ENCODE measurements around the gene LRP2. TPM values are rescaled to one million over a fixed set of nuclear protein-coding genes. Genes with fewer than 3 reads are reported as not detected.

LRP2 gene
- total RNA-seq, 3 donors from 2014 or later (not counting 1 experiment from before 2014, with no cell fraction given) = not detected

DNA sequence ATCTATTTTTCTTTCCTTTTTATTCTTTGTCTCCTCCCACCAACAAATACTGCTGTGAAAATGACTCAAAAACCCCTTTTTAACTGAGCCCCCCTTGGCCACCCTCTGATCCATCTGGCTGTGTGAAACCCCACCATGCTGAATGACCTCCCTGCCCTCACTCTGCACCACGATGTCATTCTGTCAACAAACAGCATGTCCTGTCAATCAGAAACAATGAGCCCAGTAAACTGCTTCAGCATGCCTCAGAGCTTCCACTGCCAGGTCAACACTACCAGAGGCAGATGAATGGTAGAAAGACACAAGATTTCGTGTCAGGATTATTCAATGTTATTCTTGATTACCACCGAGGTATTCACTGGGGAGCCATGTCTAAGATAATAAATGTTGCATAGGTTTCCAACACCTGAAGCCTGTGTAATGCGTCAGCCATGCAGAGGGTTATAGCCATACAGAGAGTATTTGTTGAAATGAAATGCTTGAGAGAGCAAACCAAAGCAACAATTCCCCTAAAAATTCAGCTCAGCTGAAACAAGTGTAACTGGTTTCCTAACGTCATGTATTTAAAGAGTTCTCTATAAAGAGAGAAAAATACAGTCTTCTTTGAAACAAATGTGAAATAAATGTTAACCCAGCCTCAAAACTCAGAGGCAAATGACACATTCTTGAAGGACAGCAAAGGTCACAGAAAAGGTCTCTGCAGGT lies 76.7 kb downstream of the LRP2 start:
- Histone ChIP-seq H3K27me3 (ENCODE audit: control insufficient read depth, insufficient read depth, low read length) (no peaks in the 10 kb centered on the region), H3K27ac (ENCODE audit: low read length) (no peak overlapping the region), H3K4me3 (ENCODE audit: low read length) (no peak overlapping the region), H3K4me1 (ENCODE audit: control insufficient read depth, insufficient read depth, low read length) (no peaks in the 10 kb centered on the region), H3K9me3 (ENCODE audit: control insufficient read depth, insufficient read depth, low read length) (no peaks in the 10 kb centered on the region), H3K36me3 (ENCODE audit: control insufficient read depth, insufficient read depth, low read length) (no peaks in the 10 kb centered on the region)
- Mint-ChIP-seq H3K27ac (no peak overlapping the region), H3K36me3 (no peaks in the 10 kb centered on the region), H3K4me1 (no peaks in the 10 kb centered on the region), H3K4me3 (no peak overlapping the region), H3K9me3 (no peaks in the 10 kb centered on the region), H3K27me3 (ENCODE audit: low read depth in 2 of 2) (peaks cover 2 to 3% of the 10 kb centered on the region in 2 donors)
- ATAC-seq (no peak), DNase-seq (no peak)
- WGBS (ENCODE audit: insufficient coverage) = 81% methylated on average over 4 of the region's 5 CpGs
- intact Hi-C loops (cut with micrococcal nuclease) = no loop called here
- TF ChIP-seq CTCF (IDR thresholded peaks at IDR 0.05) = no peak

DNA sequence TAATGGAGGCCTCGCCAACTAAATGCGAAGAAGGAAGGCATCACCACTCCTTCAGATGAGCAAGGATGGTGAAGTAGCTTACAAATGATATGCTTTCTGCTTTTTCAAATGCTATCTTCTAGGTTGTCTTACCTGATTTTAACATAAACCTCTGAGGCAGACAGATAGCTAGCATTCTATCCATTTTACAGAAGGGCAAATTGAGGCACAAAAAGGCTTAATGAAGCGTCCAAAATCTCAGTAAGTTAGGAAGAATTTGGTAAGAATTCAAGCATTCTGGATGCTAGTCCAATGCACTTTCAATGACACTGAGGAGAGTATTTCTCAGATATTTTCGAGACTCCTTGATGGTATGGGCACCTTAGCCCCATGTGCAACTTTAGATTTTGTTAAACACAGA lies 81.8 kb downstream of the LRP2 start:
- H3K4me3 ChIP-seq (ENCODE audit: low read length) = no peak overlapping the region
- 82% methylated on average over 2 of the region's 4 CpGs for WGBS (ENCODE audit: insufficient coverage)
- ATAC-seq = no peak
- TF ChIP-seq CTCF (IDR thresholded peaks at IDR 0.05) = no peak
- no peak overlapping the region for H3K27ac ChIP-seq (ENCODE audit: low read length)
- H3K9me3 ChIP-seq (ENCODE audit: control insufficient read depth, insufficient read depth, low read length) = no peaks in the 10 kb centered on the region
- H3K4me1 ChIP-seq (ENCODE audit: control insufficient read depth, insufficient read depth, low read length) = no peaks in the 10 kb centered on the region
- intact Hi-C loops (cut with micrococcal nuclease) = no loop called here
- no peaks in the 10 kb centered on the region for H3K36me3 ChIP-seq (ENCODE audit: control insufficient read depth, insufficient read depth, low read length)
- Mint-ChIP-seq H3K36me3 (no peaks in the 10 kb centered on the region), H3K4me1 (no peaks in the 10 kb centered on the region), H3K4me3 (no peak overlapping the region), H3K9me3 (no peaks in the 10 kb centered on the region), H3K27ac (no peak overlapping the region), H3K27me3 (ENCODE audit: low read depth in 2 of 2) (peaks cover 3 to 9% of the 10 kb centered on the region in 2 donors)
- no peak for DNase-seq
- no peaks in the 10 kb centered on the region for H3K27me3 ChIP-seq (ENCODE audit: control insufficient read depth, insufficient read depth, low read length)

- Mint-ChIP-seq H3K36me3 (no peaks in the 10 kb centered on the region), H3K27ac (no peak overlapping the region), H3K27me3 (ENCODE audit: low read depth in 2 of 2) (peaks cover 4 to 9% of the 10 kb centered on the region in 2 donors), H3K4me3 (no peak overlapping the region), H3K9me3 (no peaks in the 10 kb centered on the region), H3K4me1 (no peaks in the 10 kb centered on the region)
- Histone ChIP-seq H3K27me3 (ENCODE audit: control insufficient read depth, insufficient read depth, low read length) (no peaks in the 10 kb centered on the region), H3K9me3 (ENCODE audit: control insufficient read depth, insufficient read depth, low read length) (no peaks in the 10 kb centered on the region), H3K36me3 (ENCODE audit: control insufficient read depth, insufficient read depth, low read length) (no peaks in the 10 kb centered on the region), H3K4me3 (ENCODE audit: low read length) (no peak overlapping the region), H3K27ac (ENCODE audit: low read length) (no peak overlapping the region), H3K4me1 (ENCODE audit: control insufficient read depth, insufficient read depth, low read length) (no peaks in the 10 kb centered on the region)
- intact Hi-C loops (cut with micrococcal nuclease) = no loop called here
- ATAC-seq (no peak), DNase-seq (peak in 1 of 2 donors; percentile 3)
- WGBS (ENCODE audit: insufficient coverage) = 61% methylated on average over 6 of the region's 7 CpGs
- TF ChIP-seq CTCF (IDR thresholded peaks at IDR 0.05) = no peak
These were observed 86.5 kb downstream of the LRP2 start for GRCh38 chr2:169275696-169276444.

All from natural killer cell (primary cell).